Esophagus muscularis mucosa (tissue), 4 donors: Measurements from ENCODE around the gene ARPC1B. TPM values are rescaled to one million over a fixed set of nuclear protein-coding genes. Genes with fewer than 3 reads are reported as not detected.
"Not testable (repeated sequence)": the region's sequence is repeated elsewhere in the genome, so short reads cannot be mapped to it uniquely, and the experiment has no call there.

ENCODE experiments used
- DNase-seq: peaks from one replicate; pipeline ENCODE4 v3.0.0-alpha.2; 2017; ENCODE audit errors: extremely low spot score
- H3K27ac ChIP-seq, 4 donors: fragments of 200-600 bp; sonication (generic); replicated peaks in 1 of 4; 1 replicate in 3 of 4; 2 replicates in 1 of 4; pipeline ENCODE4 v1.5.1; 2016 to 2019; ENCODE audit warnings: mild to moderate bottlenecking in 1 of 4
- H3K27me3 ChIP-seq, 4 donors: fragments of 200-600 bp; sonication (generic); one replicate each; pipeline versions ENCODE4 v1.5.1 to v1.6.0; 2016 to 2019
- H3K36me3 ChIP-seq, 4 donors: fragments of 200-600 bp; sonication (generic); one replicate each; pipeline ENCODE4 v1.5.1; 2016 to 2019
- H3K4me1 ChIP-seq, 4 donors: fragments of 200-600 bp; sonication (generic); one replicate each; pipeline ENCODE4 v1.5.1; 2016 to 2019
- H3K4me3 ChIP-seq, 4 donors: fragments of 200-600 bp; sonication (generic); 1 replicate in 2 of 4; 2 replicates in 2 of 4; pipeline ENCODE4 v1.5.1; 2016 to 2019; ENCODE audit warnings: mild to moderate bottlenecking in 4 of 4, moderate library complexity in 1 of 4
- H3K9me3 ChIP-seq, 4 donors: fragments of 200-600 bp; sonication (generic); 1 replicate in 3 of 4; 2 replicates in 1 of 4; pipeline ENCODE4 v1.5.1; 2016 to 2019
- EP300 ChIP-seq: sonication (generic); formaldehyde crosslinking; IDR thresholded peaks from one replicate; pipeline ENCODE4 v1.6.1; 2017; ENCODE audit warnings: antibody characterized with exemption
- POLR2A ChIP-seq: fragments of 450-650 bp; IDR thresholded peaks from one replicate; pipeline ENCODE4 v1.6.1; 2017; ENCODE audit warnings: antibody characterized with exemption, moderate library complexity, mild to moderate bottlenecking, low read depth
- POLR2AphosphoS5 ChIP-seq, 2 donors: sonication (generic); formaldehyde crosslinking; IDR thresholded peaks; one replicate each; pipeline ENCODE4 v1.6.1; 2017; ENCODE audit warnings: antibody characterized with exemption in 2 of 2
- WGBS: methylation state at CpG from one replicate; pipeline ENCODE4 v1.1.5; 2018; 5-methylcytosine and 5-hydroxymethylcytosine counted together
- intact Hi-C: fragments of 100-400 bp; cut with DNase I; formaldehyde crosslinking; loops from one replicate; pipeline ENCODE4 v1.15.1; 2023
- total RNA-seq, 4 donors: library from RNA; depleted of rRNA; stranded (reverse); fragments of >200 nt; gene quantifications; one replicate each; pipeline versions ENCODE4 v1.1.0 to v1.2.1, GENCODE V29; 2016
- TF ChIP-seq, protein P1 (sequence below), 3 experiments: fragments of 200-600 bp in 2 of 3; fragments of 450-650 bp in 1 of 3; sonication (generic) in 2 of 3; IDR thresholded peaks; one replicate each; pipeline ENCODE4 v1.5.1; 2017 to 2019; ENCODE audit warnings: antibody characterized with exemption in 3 of 3, mild to moderate bottlenecking in 2 of 3, moderate library complexity in 1 of 3

ARPC1B gene
- total RNA-seq, 4 donors from 2014 or later, result 101 to 153 (median 134) TPM

GRCh38 chr7:99352247-99352646 is 22.3 kb upstream of the ARPC1B start:
- TF ChIP-seq, protein P1, sequence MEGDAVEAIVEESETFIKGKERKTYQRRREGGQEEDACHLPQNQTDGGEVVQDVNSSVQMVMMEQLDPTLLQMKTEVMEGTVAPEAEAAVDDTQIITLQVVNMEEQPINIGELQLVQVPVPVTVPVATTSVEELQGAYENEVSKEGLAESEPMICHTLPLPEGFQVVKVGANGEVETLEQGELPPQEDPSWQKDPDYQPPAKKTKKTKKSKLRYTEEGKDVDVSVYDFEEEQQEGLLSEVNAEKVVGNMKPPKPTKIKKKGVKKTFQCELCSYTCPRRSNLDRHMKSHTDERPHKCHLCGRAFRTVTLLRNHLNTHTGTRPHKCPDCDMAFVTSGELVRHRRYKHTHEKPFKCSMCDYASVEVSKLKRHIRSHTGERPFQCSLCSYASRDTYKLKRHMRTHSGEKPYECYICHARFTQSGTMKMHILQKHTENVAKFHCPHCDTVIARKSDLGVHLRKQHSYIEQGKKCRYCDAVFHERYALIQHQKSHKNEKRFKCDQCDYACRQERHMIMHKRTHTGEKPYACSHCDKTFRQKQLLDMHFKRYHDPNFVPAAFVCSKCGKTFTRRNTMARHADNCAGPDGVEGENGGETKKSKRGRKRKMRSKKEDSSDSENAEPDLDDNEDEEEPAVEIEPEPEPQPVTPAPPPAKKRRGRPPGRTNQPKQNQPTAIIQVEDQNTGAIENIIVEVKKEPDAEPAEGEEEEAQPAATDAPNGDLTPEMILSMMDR (IDR thresholded peaks at IDR 0.05), result no peak
- TF ChIP-seq POLR2A, result no peak
- no peak for TF ChIP-seq EP300
- TF ChIP-seq POLR2AphosphoS5 (IDR thresholded peaks at IDR 0.05), result no peak
- H3K9me3 ChIP-seq, result no peaks in the 10 kb centered on the region
- no peak overlapping the region for H3K4me3 ChIP-seq
- no peaks in the 10 kb centered on the region for H3K27me3 ChIP-seq
- WGBS, result 96% methylated on average over 5 of the region's 5 CpGs
- H3K27ac ChIP-seq, result no peak overlapping the region
- DNase-seq, result no peak
- no peaks in the 10 kb centered on the region for H3K4me1 ChIP-seq
- H3K36me3 ChIP-seq, result peaks cover 74 to 100% (median 97%) of the 10 kb centered on the region in 4 donors
- intact Hi-C loops, result no loop called here

GRCh38 chr7:99355098-99355497 is 19.4 kb upstream of the ARPC1B start:
- Histone ChIP-seq H3K27ac (no peak overlapping the region), H3K27me3 (no peaks in the 10 kb centered on the region), H3K9me3 (no peaks in the 10 kb centered on the region), H3K4me3 (no peak overlapping the region), H3K4me1 (no peaks in the 10 kb centered on the region), H3K36me3 (peaks cover 85 to 100% (median 98%) of the 10 kb centered on the region in 4 donors)
- WGBS, result 94% methylated on average over 7 of the region's 7 CpGs
- no peak for TF ChIP-seq EP300
- TF ChIP-seq POLR2A, result no peak
- TF ChIP-seq, protein P1 (IDR thresholded peaks at IDR 0.05), result no peak
- no peak for TF ChIP-seq POLR2AphosphoS5 (IDR thresholded peaks at IDR 0.05)
- intact Hi-C loops, result no loop called here
- no peak for DNase-seq

DNA sequence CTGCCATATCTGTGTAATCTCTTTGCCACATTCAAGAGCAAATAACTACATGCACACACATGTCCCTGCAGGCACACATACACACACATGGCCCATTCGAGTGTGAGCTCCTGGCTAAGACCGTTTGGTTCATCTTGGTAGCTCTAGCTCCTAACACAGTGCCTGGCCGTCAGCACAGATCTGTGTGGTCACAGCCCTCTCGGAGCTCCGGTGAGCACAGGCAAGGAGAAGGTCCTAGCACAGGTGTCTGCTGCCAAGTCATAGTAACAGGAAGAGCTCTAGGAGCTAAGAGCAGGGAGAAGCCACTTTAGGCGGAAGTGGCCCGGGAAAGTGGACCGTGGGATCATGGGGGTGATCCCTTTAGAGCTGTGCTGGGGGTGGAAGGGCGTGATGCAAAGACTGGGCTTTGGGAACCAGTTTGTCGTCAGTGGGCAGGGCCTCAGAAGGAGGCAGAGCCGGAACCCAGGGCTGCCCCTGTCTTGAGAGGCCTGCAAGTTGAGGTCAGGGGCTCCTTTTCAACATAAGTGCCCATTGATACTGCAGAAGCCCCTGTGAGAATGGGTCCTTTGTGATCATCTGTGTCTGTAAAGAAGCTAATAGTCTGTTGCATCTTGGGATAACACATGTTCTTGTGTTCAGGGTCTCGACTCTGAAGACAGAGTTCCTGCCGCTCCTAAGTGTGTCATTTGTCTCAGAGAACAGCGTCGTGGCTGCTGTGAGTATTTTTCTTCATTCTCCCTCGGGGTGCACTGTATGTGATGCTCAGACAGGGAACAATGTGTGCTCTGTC is 16.6 kb upstream of the ARPC1B start:
- no peak for DNase-seq
- H3K36me3 ChIP-seq, result peaks cover 87 to 100% (median 98%) of the 10 kb centered on the region in 4 donors
- 89% methylated on average over 16 of the region's 16 CpGs for WGBS

GRCh38 chr7:99358521-99358920 is 16.0 kb upstream of the ARPC1B start:
- WGBS, result 94% methylated on average over 15 of the region's 15 CpGs
- H3K4me3 ChIP-seq, H3K27me3 ChIP-seq, H3K4me1 ChIP-seq, intact Hi-C loops, DNase-seq, H3K9me3 ChIP-seq: not testable (repeated sequence)
- peak overlapping the region; percentile 45 to 58 (median 49) for H3K27ac ChIP-seq
- peaks cover 87 to 100% (median 99%) of the 10 kb centered on the region in 4 donors for H3K36me3 ChIP-seq

More for the DNA sequence above, 16.6 kb upstream of the ARPC1B start:
- H3K4me1 ChIP-seq, result no peaks in the 10 kb centered on the region
- H3K9me3 ChIP-seq, result no peaks in the 10 kb centered on the region
- no peak for TF ChIP-seq POLR2AphosphoS5 (IDR thresholded peaks at IDR 0.05)
- peak overlapping the region in 3 of 4 donors; percentile 13 to 59 (median 30) for H3K27ac ChIP-seq
- intact Hi-C loops, result no loop called here
- H3K27me3 ChIP-seq, result no peaks in the 10 kb centered on the region
- H3K4me3 ChIP-seq, result no peak overlapping the region

- H3K27ac ChIP-seq, result peak overlapping the region in 1 of 4 donors; percentile 45
- DNase-seq, result no peak
- no peaks in the 10 kb centered on the region for H3K27me3 ChIP-seq
- 92% methylated on average over 21 of the region's 22 CpGs for WGBS
- H3K4me3 ChIP-seq, result no peak overlapping the region
- TF ChIP-seq, protein P1 (IDR thresholded peaks at IDR 0.05), result no peak
- TF ChIP-seq POLR2AphosphoS5 (IDR thresholded peaks at IDR 0.05), result no peak
- no peak for TF ChIP-seq EP300
- TF ChIP-seq POLR2A, result no peak
- peaks cover 83 to 100% (median 99%) of the 10 kb centered on the region in 4 donors for H3K36me3 ChIP-seq
- no peaks in the 10 kb centered on the region for H3K4me1 ChIP-seq
- intact Hi-C loops, result no loop called here
- H3K9me3 ChIP-seq, result no peaks in the 10 kb centered on the region
These were observed 14.9 kb upstream of the ARPC1B start for GRCh38 chr7:99359465-99360154.
